ENCODE results near the gene CCDC57. TPM values are rescaled to one million over a fixed set of nuclear protein-coding genes. Genes with fewer than 3 reads are reported as not detected.
A peak's percentile ranks its signal among the peaks of the same experiment; 100 is the strongest.

CCDC57 gene
- total RNA-seq, 6 experiments from 2014 or later: 10.1 to 37.4 (median 17.2) TPM

DNA sequence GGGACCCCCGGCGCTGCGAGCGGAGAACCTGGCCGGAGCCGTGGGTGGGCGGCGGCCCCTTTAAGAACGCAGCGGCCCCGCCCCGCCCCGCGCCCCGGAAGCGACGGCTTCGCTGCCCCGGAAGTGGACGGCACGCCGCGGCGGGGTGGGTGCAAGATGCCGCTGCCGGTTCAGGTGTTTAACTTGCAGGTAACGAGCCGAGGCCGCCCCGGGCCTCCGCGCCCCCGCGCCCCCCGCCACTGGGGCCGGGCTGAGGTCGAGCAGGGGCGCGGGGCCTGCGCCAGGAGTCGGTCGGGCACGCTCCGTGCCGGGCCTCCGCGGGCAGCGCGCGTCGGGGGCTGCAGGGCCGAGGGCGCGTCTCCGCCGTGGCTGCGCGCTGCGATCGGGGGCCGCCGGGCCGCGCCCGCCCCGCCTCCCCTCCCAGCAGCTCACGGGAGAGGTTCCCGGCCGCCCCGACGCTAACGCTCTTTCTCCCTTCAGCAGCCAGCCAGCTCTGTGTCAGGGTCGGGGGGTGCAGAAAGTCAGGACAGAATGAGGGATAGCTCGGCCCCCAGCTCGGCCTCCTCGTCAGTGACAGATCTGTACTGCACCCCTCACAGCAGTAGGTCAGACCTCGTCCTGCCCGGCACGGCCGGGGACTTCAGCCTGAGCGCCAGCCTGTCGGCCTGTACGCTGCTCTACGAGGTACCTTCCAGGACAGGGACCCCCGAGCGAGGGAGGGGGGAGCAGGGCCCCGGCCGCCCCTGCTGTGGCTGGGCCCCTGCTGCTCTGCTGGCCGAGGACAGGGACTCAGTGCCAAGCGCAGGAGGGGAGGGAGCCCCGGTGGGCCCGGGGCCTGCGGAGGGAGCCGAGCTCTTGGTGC is 160.6 kb downstream of the CCDC57 start, which contains the start of the genes GPS1 and RFNG:
GPS1 (plus strand) TSS at position 123 of the 862 bp plus-strand sequence; CDS start at position 157, 34 bp downstream.
RFNG (minus strand) TSS at position 36 of the 862 bp plus-strand sequence. CDS start 45 bp downstream, outside the sequence.
- DNase-seq (peak; percentile 83 to 85 (median 85)), ATAC-seq (peak; percentile 64 to 73 (median 70))
- no peaks in the 10 kb centered on the region for H3K27me3 ChIP-seq
- TF ChIP-seq, protein P1, sequence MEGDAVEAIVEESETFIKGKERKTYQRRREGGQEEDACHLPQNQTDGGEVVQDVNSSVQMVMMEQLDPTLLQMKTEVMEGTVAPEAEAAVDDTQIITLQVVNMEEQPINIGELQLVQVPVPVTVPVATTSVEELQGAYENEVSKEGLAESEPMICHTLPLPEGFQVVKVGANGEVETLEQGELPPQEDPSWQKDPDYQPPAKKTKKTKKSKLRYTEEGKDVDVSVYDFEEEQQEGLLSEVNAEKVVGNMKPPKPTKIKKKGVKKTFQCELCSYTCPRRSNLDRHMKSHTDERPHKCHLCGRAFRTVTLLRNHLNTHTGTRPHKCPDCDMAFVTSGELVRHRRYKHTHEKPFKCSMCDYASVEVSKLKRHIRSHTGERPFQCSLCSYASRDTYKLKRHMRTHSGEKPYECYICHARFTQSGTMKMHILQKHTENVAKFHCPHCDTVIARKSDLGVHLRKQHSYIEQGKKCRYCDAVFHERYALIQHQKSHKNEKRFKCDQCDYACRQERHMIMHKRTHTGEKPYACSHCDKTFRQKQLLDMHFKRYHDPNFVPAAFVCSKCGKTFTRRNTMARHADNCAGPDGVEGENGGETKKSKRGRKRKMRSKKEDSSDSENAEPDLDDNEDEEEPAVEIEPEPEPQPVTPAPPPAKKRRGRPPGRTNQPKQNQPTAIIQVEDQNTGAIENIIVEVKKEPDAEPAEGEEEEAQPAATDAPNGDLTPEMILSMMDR (IDR thresholded peaks at IDR 0.05): no peak
- TF ChIP-seq POLR2A (IDR thresholded peaks at IDR 0.05): peak; percentile 18
- peaks cover 0 to 26% (median under 1%) of the 10 kb centered on the region in 4 donors for H3K36me3 ChIP-seq
- no peaks in the 10 kb centered on the region for H3K9me3 ChIP-seq
- H3K4me1 ChIP-seq: peaks cover 0 to 23% (median 11%) of the 10 kb centered on the region in 4 donors
- 0% methylated on average over 2 of the region's 94 CpGs for WGBS (ENCODE audit: insufficient coverage, low coverage, low lambda C conversion rate, missing lambda C conversion rate)
- peak within 1 kb of the TSS; percentile 62 to 79 (median 66) for H3K4me3 ChIP-seq
- peak within 1 kb of the TSS in 2 of 3 donors; percentile 44 to 76 for H3K27ac ChIP-seq
- intact Hi-C loops (cut with DNase I): no loop called here

Small RNAs within 50 kb of the gene (microRNA-seq; reads per million reads assigned to microRNA genes)
- 0 reads per million in 2 donors for gene MIR6787

Other genes with a start within 250 kb of the CCDC57 start
- 10 to 100 TPM; 24.4 to 55.6 (median 32.9) TPM for gene ASPSCR1, start 235.2 kb downstream of the CCDC57 start, total RNA-seq
- 10 to 100 TPM; 27.3 to 81.1 (median 47.8) TPM for gene CENPX, start 190.0 kb downstream of the CCDC57 start, total RNA-seq
- 10 to 100 TPM in 3 of 6 experiments, 1 to 10 TPM in 3; 4.9 to 15.6 (median 11.9) TPM for gene LRRC45, start 189.5 kb downstream of the CCDC57 start, total RNA-seq
- gene RAC3, start 181.2 kb downstream of the CCDC57 start, total RNA-seq: 1 to 10 TPM; 3.4 to 9.0 (median 5.4) TPM
- gene DCXR, start 175.1 kb downstream of the CCDC57 start, total RNA-seq: 1,000 to 10,000 TPM in 2 of 6 experiments, 100 to 1,000 TPM in 4; 389 to 1,607 (median 735) TPM
- 10 to 100 TPM; 29.9 to 53.3 (median 43.7) TPM for gene RFNG, start 161.0 kb downstream of the CCDC57 start, total RNA-seq
- gene GPS1, start 160.9 kb downstream of the CCDC57 start, total RNA-seq: 10 to 100 TPM; 46.5 to 93.5 (median 62.1) TPM
- 100 to 1,000 TPM in 2 of 6 experiments, 10 to 100 TPM in 4; 61.8 to 115 (median 89.9) TPM for gene DUS1L, start 147.0 kb downstream of the CCDC57 start, total RNA-seq
- 100 to 1,000 TPM in 4 of 6 experiments, 10 to 100 TPM in 2; 76.5 to 290 (median 217) TPM for gene FASN, start 114.6 kb downstream of the CCDC57 start, total RNA-seq
- 10 to 100 TPM in 2 of 6 experiments, 1 to 10 TPM in 4; 4.1 to 34.0 (median 7.3) TPM for gene SLC16A3, start 16.2 kb upstream of the CCDC57 start, total RNA-seq
- 10 to 100 TPM; 32.7 to 73.0 (median 45.9) TPM for gene CSNK1D, start 60.9 kb upstream of the CCDC57 start, total RNA-seq
- gene CD7, start 104.8 kb upstream of the CCDC57 start, total RNA-seq: 1 to 10 TPM in 4 of 6 experiments, under 1 TPM in 2; 0.31 to 3.2 (median 1.3) TPM
- 1 to 10 TPM; 3.9 to 7.4 (median 5.8) TPM for gene SECTM1, start 120.9 kb upstream of the CCDC57 start, total RNA-seq
- gene TEX19, start 146.4 kb upstream of the CCDC57 start, total RNA-seq: not detected
- gene UTS2R, start 158.9 kb upstream of the CCDC57 start, total RNA-seq: not detected
- gene HEXD, start 205.5 kb upstream of the CCDC57 start, total RNA-seq: 10 to 100 TPM in 5 of 6 experiments, 1 to 10 TPM in 1; 9.6 to 30.4 (median 20.2) TPM
- 10 to 100 TPM; 13.5 to 23.4 (median 16.2) TPM for gene OGFOD3, start 205.7 kb upstream of the CCDC57 start, total RNA-seq
- gene CYBC1, start 237.9 kb upstream of the CCDC57 start, total RNA-seq: 10 to 100 TPM; 29.4 to 82.4 (median 46.4) TPM
- 10 to 100 TPM in 5 of 6 experiments, 1 to 10 TPM in 1; 9.3 to 48.6 (median 21.8) TPM for gene NARF, start 245.9 kb upstream of the CCDC57 start, total RNA-seq

All from right lobe of liver (tissue), 6 donors.